Fibroblast of pulmonary artery (primary cell): ENCODE measurements around the gene OLFM1.

Experiments used
- DNase-seq: peaks from one replicate; pipeline ENCODE4 v3.0.0-alpha.2; 2010; ENCODE audit warnings: low read depth
- H3K4me3 ChIP-seq: replicated peaks from 2 replicates; pipeline ENCODE4 v1.5.1; 2011; ENCODE audit warnings: low read depth, mild to moderate bottlenecking, control low read depth, low read length, moderate library complexity
- TF ChIP-seq, protein P1 (sequence below): IDR thresholded peaks from 2 replicates; pipeline ENCODE4 v1.5.1; 2011; ENCODE audit warnings: mild to moderate bottlenecking, control low read depth, low read length, inconsistent platforms; ENCODE audit errors: missing control alignments

The OLFM1 gene

DNA sequence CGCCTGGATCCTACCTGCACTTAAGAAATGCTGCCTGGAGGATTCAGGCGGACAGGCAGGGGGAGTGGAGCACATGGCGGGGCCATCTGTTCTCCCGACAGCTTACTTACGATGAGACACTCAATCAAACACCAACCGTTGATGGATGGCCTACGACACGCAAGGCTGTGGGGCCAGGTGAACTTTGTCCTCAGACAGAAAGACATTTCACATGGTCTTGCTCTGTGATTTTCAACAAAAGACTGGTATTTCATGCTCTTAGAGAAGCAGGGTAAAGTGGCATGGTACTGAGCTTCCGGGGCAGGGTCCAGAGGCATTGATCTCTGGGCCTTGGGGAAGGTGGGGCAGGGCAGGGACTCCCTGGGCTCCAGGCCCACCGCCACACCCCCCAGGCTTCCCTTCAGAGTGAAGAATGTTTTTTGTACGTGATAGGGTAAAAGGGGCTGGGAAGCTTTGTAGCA is 9.1 kb upstream of the OLFM1 start:
- TF ChIP-seq, protein P1, sequence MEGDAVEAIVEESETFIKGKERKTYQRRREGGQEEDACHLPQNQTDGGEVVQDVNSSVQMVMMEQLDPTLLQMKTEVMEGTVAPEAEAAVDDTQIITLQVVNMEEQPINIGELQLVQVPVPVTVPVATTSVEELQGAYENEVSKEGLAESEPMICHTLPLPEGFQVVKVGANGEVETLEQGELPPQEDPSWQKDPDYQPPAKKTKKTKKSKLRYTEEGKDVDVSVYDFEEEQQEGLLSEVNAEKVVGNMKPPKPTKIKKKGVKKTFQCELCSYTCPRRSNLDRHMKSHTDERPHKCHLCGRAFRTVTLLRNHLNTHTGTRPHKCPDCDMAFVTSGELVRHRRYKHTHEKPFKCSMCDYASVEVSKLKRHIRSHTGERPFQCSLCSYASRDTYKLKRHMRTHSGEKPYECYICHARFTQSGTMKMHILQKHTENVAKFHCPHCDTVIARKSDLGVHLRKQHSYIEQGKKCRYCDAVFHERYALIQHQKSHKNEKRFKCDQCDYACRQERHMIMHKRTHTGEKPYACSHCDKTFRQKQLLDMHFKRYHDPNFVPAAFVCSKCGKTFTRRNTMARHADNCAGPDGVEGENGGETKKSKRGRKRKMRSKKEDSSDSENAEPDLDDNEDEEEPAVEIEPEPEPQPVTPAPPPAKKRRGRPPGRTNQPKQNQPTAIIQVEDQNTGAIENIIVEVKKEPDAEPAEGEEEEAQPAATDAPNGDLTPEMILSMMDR, result no peak
- DNase-seq, result no peak
- H3K4me3 ChIP-seq, result no peak overlapping the region

DNA sequence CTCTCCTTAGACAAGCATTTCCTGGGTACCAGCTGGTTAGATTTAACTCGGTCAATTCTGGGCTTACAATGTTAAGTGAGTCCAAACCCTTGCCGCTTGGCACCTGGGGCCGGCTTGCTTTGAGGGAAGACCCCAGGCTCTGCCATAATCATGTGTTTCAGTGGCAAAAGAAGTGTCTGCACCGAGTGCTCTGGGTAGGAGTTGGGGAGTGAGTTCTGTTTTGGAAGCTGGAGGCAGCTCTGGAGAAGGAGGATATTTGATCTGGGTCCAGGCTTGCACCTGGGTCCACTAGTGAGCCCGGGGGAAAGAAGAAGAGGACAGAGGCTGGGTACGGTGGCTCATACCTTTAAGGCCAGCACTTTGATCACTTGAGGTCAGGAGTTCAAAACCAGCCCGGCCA is 8.4 kb upstream of the OLFM1 start:
- H3K4me3 ChIP-seq, result no peak overlapping the region
- TF ChIP-seq, protein P1, result no peak
- no peak for DNase-seq

DNA sequence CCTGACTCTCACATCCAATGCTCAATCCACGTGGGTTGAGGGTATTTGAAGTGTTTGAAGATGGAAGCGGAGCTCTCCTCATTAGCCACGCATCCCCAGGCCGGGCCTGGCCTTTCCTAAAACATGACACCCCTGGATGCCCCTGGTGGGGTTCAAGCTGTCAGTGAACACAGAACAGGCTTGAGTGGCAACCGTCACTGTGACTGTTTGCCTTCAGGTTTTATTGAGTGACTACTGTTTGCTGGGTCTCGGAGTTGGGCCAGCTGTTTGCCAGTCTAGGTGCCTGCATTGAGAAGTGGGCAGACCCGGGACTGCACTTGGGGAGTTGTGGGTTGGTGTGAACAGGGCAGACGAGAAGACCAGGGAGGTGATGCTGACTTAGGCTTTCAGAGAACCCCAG is 7.8 kb upstream of the OLFM1 start:
- no peak for DNase-seq
- TF ChIP-seq, protein P1, result no peak

DNA sequence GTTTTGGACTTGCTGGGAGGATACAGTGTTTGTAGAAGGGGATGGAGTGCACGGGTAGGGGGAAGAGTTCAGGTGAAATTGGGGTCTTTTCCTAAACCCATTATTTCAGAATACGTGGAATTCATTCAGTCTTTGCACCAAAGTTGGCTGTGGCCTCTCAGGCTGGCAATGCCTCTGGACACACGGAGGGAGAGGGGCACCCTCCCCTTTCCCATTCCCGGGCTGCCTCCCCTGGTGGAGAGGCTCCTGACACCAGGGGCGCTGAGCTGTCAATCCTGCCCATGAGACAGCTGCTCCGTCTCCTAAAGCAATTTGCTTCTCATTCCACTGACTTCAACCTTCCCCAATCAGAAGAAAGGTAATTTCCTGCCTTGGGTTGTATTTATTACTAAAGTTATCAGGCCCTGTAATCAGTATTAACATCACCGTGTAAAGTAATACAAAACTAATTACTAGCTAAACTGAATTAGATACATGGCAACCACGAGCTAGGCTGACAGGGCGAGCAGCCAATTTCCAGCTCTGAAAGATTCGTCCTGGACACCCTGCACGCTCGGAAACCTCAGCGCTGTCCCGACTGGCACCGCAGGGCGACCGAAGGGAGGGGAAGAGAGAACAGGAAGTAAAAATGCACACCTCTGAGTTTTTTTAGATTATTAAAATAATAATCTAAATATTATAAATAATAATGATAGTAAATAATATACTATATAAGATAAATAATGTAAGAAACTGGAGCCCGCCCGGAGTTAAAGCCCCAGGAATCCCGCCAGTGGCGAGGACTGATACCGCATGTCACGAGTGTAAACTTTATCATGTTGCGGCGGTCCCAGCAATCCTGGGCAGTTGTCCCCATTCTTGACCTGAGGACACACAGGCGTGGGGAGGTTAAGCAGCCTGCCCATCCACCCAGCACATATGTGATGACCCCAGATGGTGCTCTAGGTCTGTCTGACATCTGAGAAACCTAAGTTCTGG is 6.9 kb upstream of the OLFM1 start:
- no peak overlapping the region for H3K4me3 ChIP-seq
- TF ChIP-seq, protein P1, result no peak
- no peak for DNase-seq

More for the DNA sequence above, 7.8 kb upstream of the OLFM1 start:
- no peak overlapping the region for H3K4me3 ChIP-seq

DNA sequence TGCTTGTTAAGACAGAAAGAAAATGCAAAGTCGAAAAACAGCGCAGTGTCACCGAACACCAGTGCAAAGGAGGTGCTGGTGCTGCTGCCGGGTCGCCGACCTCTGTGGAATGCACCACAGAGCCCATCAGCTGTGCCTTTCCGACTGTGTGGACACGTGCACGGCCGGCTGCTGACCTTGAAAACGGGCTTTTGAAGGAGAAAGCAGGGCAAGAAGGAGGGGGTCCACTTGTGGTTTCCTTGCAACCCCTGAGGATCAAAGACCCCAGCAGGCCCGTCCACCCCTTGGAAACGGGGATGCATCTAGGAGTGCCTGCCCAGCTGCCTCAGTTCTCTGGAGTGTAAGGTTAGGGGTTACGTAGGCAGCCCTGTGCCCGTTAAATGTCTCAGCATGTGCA is 6.2 kb upstream of the OLFM1 start:
- H3K4me3 ChIP-seq, result no peak overlapping the region
- TF ChIP-seq, protein P1, result no peak
- DNase-seq, result no peak

DNA sequence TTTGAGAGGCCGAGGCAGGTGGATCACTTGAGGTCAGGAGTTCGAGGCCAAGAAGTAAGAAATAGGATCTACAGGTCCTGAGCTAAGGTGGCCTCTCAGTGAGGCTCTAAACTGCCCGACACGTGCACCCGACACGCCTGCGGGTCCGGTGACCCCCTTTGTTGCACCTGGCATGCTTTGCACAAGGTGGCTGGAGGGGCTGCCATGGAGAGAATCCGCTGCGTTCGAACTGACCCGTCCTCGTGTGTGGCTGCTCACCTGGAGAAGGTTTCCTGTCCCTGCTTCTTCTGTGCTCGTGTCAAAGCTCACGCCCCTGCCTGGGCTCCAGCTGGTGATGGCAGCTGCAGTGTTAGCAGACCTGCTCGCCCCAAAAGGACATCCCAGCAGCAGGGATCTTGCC is 5.7 kb upstream of the OLFM1 start:
- TF ChIP-seq, protein P1, result no peak
- H3K4me3 ChIP-seq, result no peak overlapping the region
- no peak for DNase-seq
